SK-N-SH treated with all-trans-retinoic acid at 6 μM for 48 hours (cell line): ENCODE measurements around the gene PODXL.

Experiments used
- ATAC-seq: fragments of 200-7000 bp; cut with Tn5 transposase; 3 replicates; pipeline ENCODE4 v1.9.1; 2020; ENCODE audit warnings: mild to moderate bottlenecking, moderate library complexity
- ARNTL ChIP-seq: fragments of 450-650 bp; formaldehyde crosslinking; IDR thresholded peaks from 2 replicates; pipeline ENCODE4 v1.5.0; 2020; ENCODE audit warnings: low read depth, mild to moderate bottlenecking, moderate library complexity, borderline replicate concordance
- BACH2 ChIP-seq: fragments of 250-450 bp; sonication (Bioruptor Pico); IDR thresholded peaks from 2 replicates; pipeline ENCODE4 v1.9.0; 2021; ENCODE audit warnings: mild to moderate bottlenecking, borderline replicate concordance
- CSDC2 ChIP-seq: fragments of 250-450 bp; sonication (Bioruptor Pico); IDR thresholded peaks from 2 replicates; pipeline ENCODE4 v1.5.0; 2020; ENCODE audit warnings: mild to moderate bottlenecking, moderate library complexity
- CSRNP3 ChIP-seq: fragments of 250-450 bp; sonication (Bioruptor Pico); IDR thresholded peaks from 2 replicates; pipeline ENCODE4 v1.5.1; 2021; ENCODE audit warnings: mild to moderate bottlenecking, moderate library complexity
- ESRRG ChIP-seq: fragments of 250-450 bp; sonication (Bioruptor Pico); IDR thresholded peaks from 2 replicates; pipeline ENCODE4 v1.6.1; 2021; ENCODE audit warnings: mild to moderate bottlenecking
- GLIS3 ChIP-seq: fragments of 250-450 bp; sonication (Bioruptor Pico); IDR thresholded peaks from 2 replicates; pipeline ENCODE4 v1.5.0; 2020; ENCODE audit warnings: mild to moderate bottlenecking, moderate library complexity
- OSR1 ChIP-seq: fragments of 250-450 bp; sonication (Bioruptor Pico); IDR thresholded peaks from 2 replicates; pipeline ENCODE4 v1.8.0; 2022; ENCODE audit warnings: moderate library complexity, mild to moderate bottlenecking, inconsistent platforms
- PATZ1 ChIP-seq: fragments of 250-450 bp; sonication (Bioruptor Pico); IDR thresholded peaks from 2 replicates; pipeline ENCODE4 v1.8.0; 2020; ENCODE audit warnings: mild to moderate bottlenecking, moderate library complexity, borderline replicate concordance
- POU6F1 ChIP-seq: fragments of 250-450 bp; sonication (Bioruptor Pico); IDR thresholded peaks from 2 replicates; pipeline ENCODE4 v1.8.0; 2021; ENCODE audit warnings: low read depth, mild to moderate bottlenecking, moderate library complexity, borderline replicate concordance
- PPARA ChIP-seq: fragments of 250-450 bp; sonication (Bioruptor Pico); IDR thresholded peaks from 2 replicates; pipeline ENCODE4 v1.5.0; 2020; ENCODE audit warnings: mild to moderate bottlenecking, borderline replicate concordance
- SNAI2 ChIP-seq: fragments of 250-450 bp; sonication (Bioruptor Pico); IDR thresholded peaks from 2 replicates; pipeline ENCODE4 v1.5.0; 2020; ENCODE audit warnings: mild to moderate bottlenecking, moderate library complexity
- TCF4 ChIP-seq: fragments of 250-450 bp; sonication (Bioruptor Pico); IDR thresholded peaks from 2 replicates; pipeline ENCODE4 v1.8.0; 2021; ENCODE audit warnings: mild to moderate bottlenecking, moderate library complexity, borderline replicate concordance
- TOX ChIP-seq: fragments of 250-450 bp; sonication (Bioruptor Pico); IDR thresholded peaks from 2 replicates; pipeline ENCODE4 v1.8.0; 2021; ENCODE audit warnings: mild to moderate bottlenecking, moderate library complexity, borderline replicate concordance
- TSHZ2 ChIP-seq: fragments of 250-450 bp; sonication (Bioruptor Pico); IDR thresholded peaks from 2 replicates; pipeline ENCODE4 v1.5.0; 2020; ENCODE audit warnings: mild to moderate bottlenecking, moderate library complexity
- ZC3H10 ChIP-seq: fragments of 250-450 bp; sonication (Bioruptor Pico); IDR thresholded peaks from 2 replicates; pipeline ENCODE4 v1.5.1; 2021; ENCODE audit warnings: mild to moderate bottlenecking, moderate library complexity
- ZFP3 ChIP-seq: fragments of 250-450 bp; sonication (Bioruptor Pico); IDR thresholded peaks from 2 replicates; pipeline ENCODE4 v1.5.0; 2020; ENCODE audit warnings: mild to moderate bottlenecking, moderate library complexity
- ZFP30 ChIP-seq: fragments of 450-650 bp; formaldehyde crosslinking; IDR thresholded peaks from 2 replicates; pipeline ENCODE4 v1.5.0; 2022; ENCODE audit warnings: mild to moderate bottlenecking, moderate library complexity
- ZNF70 ChIP-seq: fragments of 450-650 bp; formaldehyde crosslinking; IDR thresholded peaks from 2 replicates; pipeline ENCODE4 v1.5.0; 2020; ENCODE audit warnings: mild to moderate bottlenecking, moderate library complexity
- ZNF8 ChIP-seq: fragments of 450-650 bp; formaldehyde crosslinking; IDR thresholded peaks from 2 replicates; pipeline ENCODE4 v1.5.0; 2020; ENCODE audit warnings: mild to moderate bottlenecking, moderate library complexity
- TF ChIP-seq, protein P1 (sequence below): fragments of 250-450 bp; sonication (Bioruptor Pico); IDR thresholded peaks from 2 replicates; pipeline ENCODE4 v1.5.1; 2020; ENCODE audit warnings: low read depth, mild to moderate bottlenecking, moderate library complexity

The PODXL gene

GRCh38 chr7:131509781-131510180 is 46.6 kb downstream of the PODXL start:
- TF ChIP-seq TOX (no peak), PPARA (CRISPR knock-in tag) (no peak), CSRNP3 (CRISPR knock-in tag) (no peak), BACH2 (CRISPR knock-in tag) (no peak), ZFP30 (CRISPR knock-in tag) (no peak), CSDC2 (CRISPR knock-in tag) (no peak), TSHZ2 (CRISPR knock-in tag) (no peak), POU6F1 (CRISPR knock-in tag) (no peak), ZFP3 (CRISPR knock-in tag) (no peak), GLIS3 (CRISPR knock-in tag) (no peak), TCF4 (CRISPR knock-in tag) (no peak), OSR1 (no peak), ESRRG (CRISPR knock-in tag) (no peak), PATZ1 (CRISPR knock-in tag) (no peak), ARNTL (CRISPR knock-in tag) (no peak), SNAI2 (CRISPR knock-in tag) (no peak), ZNF8 (CRISPR knock-in tag) (no peak)
- ATAC-seq = no peak

- TF ChIP-seq PPARA (CRISPR knock-in tag) = no peak
- TF ChIP-seq CSRNP3 (CRISPR knock-in tag) = no peak
- TF ChIP-seq CSDC2 (CRISPR knock-in tag) = no peak
- no peak for TF ChIP-seq ZFP30 (CRISPR knock-in tag)
- no peak for TF ChIP-seq TCF4 (CRISPR knock-in tag)
- TF ChIP-seq, protein P1, sequence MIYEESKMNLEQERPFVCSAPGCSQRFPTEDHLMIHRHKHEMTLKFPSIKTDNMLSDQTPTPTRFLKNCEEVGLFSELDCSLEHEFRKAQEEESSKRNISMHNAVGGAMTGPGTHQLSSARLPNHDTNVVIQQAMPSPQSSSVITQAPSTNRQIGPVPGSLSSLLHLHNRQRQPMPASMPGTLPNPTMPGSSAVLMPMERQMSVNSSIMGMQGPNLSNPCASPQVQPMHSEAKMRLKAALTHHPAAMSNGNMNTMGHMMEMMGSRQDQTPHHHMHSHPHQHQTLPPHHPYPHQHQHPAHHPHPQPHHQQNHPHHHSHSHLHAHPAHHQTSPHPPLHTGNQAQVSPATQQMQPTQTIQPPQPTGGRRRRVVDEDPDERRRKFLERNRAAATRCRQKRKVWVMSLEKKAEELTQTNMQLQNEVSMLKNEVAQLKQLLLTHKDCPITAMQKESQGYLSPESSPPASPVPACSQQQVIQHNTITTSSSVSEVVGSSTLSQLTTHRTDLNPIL (CRISPR knock-in tag) = no peak
- no peak for TF ChIP-seq ZNF70 (CRISPR knock-in tag)
- no peak for TF ChIP-seq ZNF8 (CRISPR knock-in tag)
- TF ChIP-seq ZC3H10 (CRISPR knock-in tag) = no peak
- TF ChIP-seq ZFP3 (CRISPR knock-in tag) = no peak
- no peak for TF ChIP-seq TSHZ2 (CRISPR knock-in tag)
- ATAC-seq = no peak
These were observed 47.5 kb downstream of the PODXL start for GRCh38 chr7:131508754-131509486.
